Neural progenitor cell (in vitro differentiated cells): ENCODE data around the gene TTC19. TPM values are rescaled to one million over a fixed set of nuclear protein-coding genes. Genes with fewer than 3 reads are reported as not detected.

Source experiments
- DNase-seq: peaks from one replicate; pipeline ENCODE4 v3.0.0-alpha.2; 2016; ENCODE audit warnings: low spot score
- H2AFZ ChIP-seq: fragments of 200-600 bp; sonication (generic); replicated peaks from 2 replicates; pipeline ENCODE4 v1.6.1; 2016; ENCODE audit warnings: antibody characterized with exemption
- H3F3A ChIP-seq: fragments of 200-600 bp; sonication (generic); 2 replicates; pipeline ENCODE4 v1.6.1; 2016; ENCODE audit warnings: antibody characterized with exemption, low read depth
- H3K27ac ChIP-seq: fragments of 200-600 bp; sonication (generic); 2 replicates; pipeline ENCODE4 v1.5.1; 2016; ENCODE audit warnings: mild to moderate bottlenecking
- H3K27me3 ChIP-seq: fragments of 200-600 bp; sonication (generic); 2 replicates; pipeline ENCODE4 v1.6.1; 2016; ENCODE audit warnings: mild to moderate bottlenecking, moderate library complexity
- H3K36me3 ChIP-seq: fragments of 200-600 bp; sonication (generic); 2 replicates; pipeline ENCODE4 v1.5.1; 2016
- H3K4me1 ChIP-seq: fragments of 200-600 bp; sonication (generic); 2 replicates; pipeline ENCODE4 v1.6.1; 2016; ENCODE audit warnings: mixed run types
- H3K4me2 ChIP-seq: fragments of 200-600 bp; sonication (generic); 2 replicates; pipeline ENCODE4 v1.6.1; 2016
- H3K4me3 ChIP-seq: fragments of 200-600 bp; sonication (generic); 2 replicates; pipeline ENCODE4 v1.5.1; 2016
- H3K79me2 ChIP-seq: fragments of 200-600 bp; sonication (generic); 2 replicates; pipeline ENCODE4 v1.6.1; 2016; ENCODE audit warnings: low read depth
- H3K9ac ChIP-seq: fragments of 200-600 bp; sonication (generic); 2 replicates; pipeline ENCODE4 v1.6.1; 2016
- H3K9me3 ChIP-seq: fragments of 200-600 bp; sonication (generic); 2 replicates; pipeline ENCODE4 v1.5.1; 2016; ENCODE audit warnings: low read depth
- H4K20me1 ChIP-seq: fragments of 200-600 bp; sonication (generic); 2 replicates; pipeline ENCODE4 v1.6.1; 2016; ENCODE audit warnings: low read depth
- H3K27ac Mint-ChIP-seq: 3 replicates; pipeline ENCODE4 v1.8.0; 2021; ENCODE audit warnings: mixed read lengths
- H3K27me3 Mint-ChIP-seq: 2 replicates; pipeline ENCODE4 v1.8.0; 2022; ENCODE audit warnings: low read depth, mild to moderate bottlenecking, inconsistent platforms, moderate library complexity, mixed read lengths; ENCODE audit not compliant: insufficient read depth
- H3K36me3 Mint-ChIP-seq: 3 replicates; pipeline ENCODE4 v1.8.0; 2021; ENCODE audit warnings: mixed read lengths
- H3K4me1 Mint-ChIP-seq: 3 replicates; pipeline ENCODE4 v1.8.0; 2021; ENCODE audit warnings: mixed read lengths
- H3K4me3 Mint-ChIP-seq: 3 replicates; pipeline ENCODE4 v1.8.0; 2021; ENCODE audit warnings: mild to moderate bottlenecking, moderate library complexity, mixed read lengths
- H3K9me3 Mint-ChIP-seq: 3 replicates; pipeline ENCODE4 v1.8.0; 2020; ENCODE audit warnings: mixed read lengths
- EZH2 ChIP-seq: fragments of 200-600 bp; sonication (generic); IDR thresholded peaks from 2 replicates; pipeline ENCODE4 v1.6.1; 2017; ENCODE audit warnings: antibody characterized with exemption, mild to moderate bottlenecking, moderate library complexity
- EZH2phosphoT487 ChIP-seq: fragments of 200-600 bp; sonication (generic); IDR thresholded peaks from 2 replicates; pipeline ENCODE4 v1.6.1; 2017; ENCODE audit warnings: antibody characterized with exemption
- total RNA-seq: library from RNA; depleted of rRNA; stranded (reverse); fragments of >200 nt; gene quantifications from 2 replicates; pipeline ENCODE4 v1.2.3, GENCODE V29; 2015; ENCODE audit warnings: low replicate concordance
- TF ChIP-seq, protein P1 (sequence below): fragments of 200-600 bp; sonication (generic); IDR thresholded peaks from 2 replicates; pipeline ENCODE4 v1.5.1; 2017; ENCODE audit warnings: antibody characterized with exemption, mild to moderate bottlenecking

Gene TTC19
- total RNA-seq, 1 donor from 2014 or later, result 52.9 TPM

GRCh38 chr17:16074423-16074822 lies 74.8 kb downstream of the TTC19 start:
- Histone ChIP-seq H3K36me3 (peaks cover 15% of the 10 kb centered on the region), H3K27ac (no peak overlapping the region), H3K4me1 (no peaks in the 10 kb centered on the region), H3K79me2 (no peaks in the 10 kb centered on the region), H3K4me2 (no peak overlapping the region), H3K9ac (no peak overlapping the region), H2AFZ (no peak overlapping the region), H3K4me3 (no peak overlapping the region), H4K20me1 (no peaks in the 10 kb centered on the region), H3K9me3 (no peaks in the 10 kb centered on the region), H3K27me3 (no peaks in the 10 kb centered on the region), H3F3A (no peaks in the 10 kb centered on the region)
- H3K27ac Mint-ChIP-seq, result no peak overlapping the region
- H3K4me3 Mint-ChIP-seq, result no peak overlapping the region
- no peak for DNase-seq
- H3K36me3 Mint-ChIP-seq, result peaks cover 40% of the 10 kb centered on the region
- H3K27me3 Mint-ChIP-seq, result no peaks in the 10 kb centered on the region
- H3K9me3 Mint-ChIP-seq, result no peaks in the 10 kb centered on the region
- no peaks in the 10 kb centered on the region for H3K4me1 Mint-ChIP-seq
- TF ChIP-seq, protein P1, sequence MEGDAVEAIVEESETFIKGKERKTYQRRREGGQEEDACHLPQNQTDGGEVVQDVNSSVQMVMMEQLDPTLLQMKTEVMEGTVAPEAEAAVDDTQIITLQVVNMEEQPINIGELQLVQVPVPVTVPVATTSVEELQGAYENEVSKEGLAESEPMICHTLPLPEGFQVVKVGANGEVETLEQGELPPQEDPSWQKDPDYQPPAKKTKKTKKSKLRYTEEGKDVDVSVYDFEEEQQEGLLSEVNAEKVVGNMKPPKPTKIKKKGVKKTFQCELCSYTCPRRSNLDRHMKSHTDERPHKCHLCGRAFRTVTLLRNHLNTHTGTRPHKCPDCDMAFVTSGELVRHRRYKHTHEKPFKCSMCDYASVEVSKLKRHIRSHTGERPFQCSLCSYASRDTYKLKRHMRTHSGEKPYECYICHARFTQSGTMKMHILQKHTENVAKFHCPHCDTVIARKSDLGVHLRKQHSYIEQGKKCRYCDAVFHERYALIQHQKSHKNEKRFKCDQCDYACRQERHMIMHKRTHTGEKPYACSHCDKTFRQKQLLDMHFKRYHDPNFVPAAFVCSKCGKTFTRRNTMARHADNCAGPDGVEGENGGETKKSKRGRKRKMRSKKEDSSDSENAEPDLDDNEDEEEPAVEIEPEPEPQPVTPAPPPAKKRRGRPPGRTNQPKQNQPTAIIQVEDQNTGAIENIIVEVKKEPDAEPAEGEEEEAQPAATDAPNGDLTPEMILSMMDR, result no peak
- TF ChIP-seq EZH2 (no peak), EZH2phosphoT487 (no peak)

DNA sequence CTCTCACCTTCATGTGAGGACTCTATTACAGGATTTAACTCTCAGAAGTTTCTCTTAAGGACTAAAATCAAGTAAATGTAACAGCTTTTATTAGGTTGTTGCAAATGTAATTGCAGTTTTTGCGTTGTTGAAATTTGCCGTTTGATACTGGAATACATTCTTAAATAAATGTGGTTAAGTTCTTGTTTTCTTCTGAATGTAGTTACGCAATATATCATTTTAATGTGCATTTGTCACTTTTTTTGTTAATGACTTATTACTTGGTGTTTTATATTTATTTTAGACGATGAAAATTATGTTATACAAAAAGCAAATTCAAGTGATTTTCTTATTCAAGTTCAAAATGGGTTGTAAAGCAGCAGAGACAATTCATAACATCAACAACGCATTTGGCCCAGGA lies 76.3 kb downstream of the TTC19 start:
- Histone ChIP-seq H3K4me1 (no peaks in the 10 kb centered on the region), H3F3A (no peaks in the 10 kb centered on the region), H3K9ac (no peak overlapping the region), H3K79me2 (no peaks in the 10 kb centered on the region), H2AFZ (no peak overlapping the region), H3K4me2 (no peak overlapping the region), H3K9me3 (no peaks in the 10 kb centered on the region), H4K20me1 (no peaks in the 10 kb centered on the region), H3K27me3 (no peaks in the 10 kb centered on the region), H3K27ac (no peak overlapping the region), H3K36me3 (peaks cover 23% of the 10 kb centered on the region), H3K4me3 (no peak overlapping the region)
- no peaks in the 10 kb centered on the region for H3K4me1 Mint-ChIP-seq
- no peak for TF ChIP-seq EZH2
- TF ChIP-seq, protein P1, result no peak
- TF ChIP-seq EZH2phosphoT487, result no peak
- H3K36me3 Mint-ChIP-seq, result peaks cover 45% of the 10 kb centered on the region
- H3K9me3 Mint-ChIP-seq, result no peaks in the 10 kb centered on the region
- no peaks in the 10 kb centered on the region for H3K27me3 Mint-ChIP-seq
- no peak overlapping the region for H3K27ac Mint-ChIP-seq
- DNase-seq, result no peak
- H3K4me3 Mint-ChIP-seq, result no peak overlapping the region

Other genes starting within 250 kb of the TTC19 start
- gene ADORA2B, start 54.7 kb upstream of the TTC19 start, total RNA-seq, result 1.9 and 4.4 TPM in 2 replicates
- 36.2 and 43.9 TPM in 2 replicates for gene ZSWIM7, start 120 bp upstream of the TTC19 start, total RNA-seq
- gene NCOR1, start 215.7 kb downstream of the TTC19 start, total RNA-seq, result 73.7 and 86.8 TPM in 2 replicates
- 42.0 and 57.0 TPM in 2 replicates for gene PIGL, start 217.4 kb downstream of the TTC19 start, total RNA-seq